Neural cell (in vitro differentiated cells): Measurements from ENCODE around the gene MYLK. TPM values are rescaled to one million over a fixed set of nuclear protein-coding genes. Genes with fewer than 3 reads are reported as not detected.

Source experiments
- H2AFZ ChIP-seq: fragments of 200-600, 300-800 bp; sonication (generic), shearing (Covaris generic); 2 replicates; pipeline ENCODE4 v1.6.0; 2014; ENCODE audit warnings: low read depth, mild to moderate bottlenecking, antibody characterized with exemption, low read length, moderate library complexity
- H3F3A ChIP-seq: fragments of 200-600 bp; shearing (Covaris generic); 2 replicates; pipeline ENCODE4 v1.6.1; 2016; ENCODE audit warnings: mild to moderate bottlenecking, moderate library complexity, mixed read lengths, antibody characterized with exemption, low read length; ENCODE audit not compliant: insufficient read depth, poor library complexity, severe bottlenecking
- H3K27ac ChIP-seq: fragments of 200-600, 300-800 bp; sonication (generic), shearing (Covaris generic); 2 replicates; pipeline ENCODE4 v1.5.1; 2014; ENCODE audit warnings: mild to moderate bottlenecking, low read length, moderate library complexity
- H3K27me3 ChIP-seq: fragments of 300-800, 200-600 bp; sonication (generic), shearing (Covaris generic); 2 replicates; pipeline ENCODE4 v1.6.0; 2014; ENCODE audit warnings: mild to moderate bottlenecking, low read depth, low read length, moderate library complexity; ENCODE audit not compliant: insufficient read depth
- H3K36me3 ChIP-seq: fragments of 300-800, 200-600 bp; sonication (generic), shearing (Covaris generic); 2 replicates; pipeline ENCODE4 v1.5.1; 2014; ENCODE audit warnings: mild to moderate bottlenecking, antibody characterized with exemption, low read length, moderate library complexity; ENCODE audit not compliant: insufficient read depth
- H3K4me2 ChIP-seq: fragments of 300-800, 200-600 bp; sonication (generic), shearing (Covaris generic); 2 replicates; pipeline ENCODE4 v1.6.0; 2014; ENCODE audit warnings: mild to moderate bottlenecking, low read length
- H3K4me3 ChIP-seq: fragments of 300-800, 200-600 bp; sonication (generic), shearing (Covaris generic); 2 replicates; pipeline ENCODE4 v1.5.1; 2014; ENCODE audit warnings: mild to moderate bottlenecking, low read length, moderate library complexity
- H3K79me2 ChIP-seq: fragments of 200-600 bp; shearing (Covaris generic); replicated peaks from 2 replicates; pipeline ENCODE4 v1.6.0; 2014; ENCODE audit warnings: mild to moderate bottlenecking, low read length, moderate library complexity; ENCODE audit not compliant: insufficient read depth
- H3K9ac ChIP-seq: fragments of 300-800, 200-600 bp; sonication (generic), shearing (Covaris generic); 2 replicates; pipeline ENCODE4 v1.6.1; 2016; ENCODE audit warnings: mild to moderate bottlenecking, low read length, mixed read lengths
- H3K9me2 ChIP-seq: fragments of 200-600 bp; shearing (Covaris generic); 2 replicates; pipeline ENCODE4 v1.6.1; 2016; ENCODE audit warnings: mild to moderate bottlenecking, low read length, mixed read lengths; ENCODE audit not compliant: insufficient read depth
- H3K9me3 ChIP-seq: fragments of 200-600, 300-800 bp; sonication (generic), shearing (Covaris generic); 2 replicates; pipeline ENCODE4 v1.6.1; 2016; ENCODE audit warnings: mild to moderate bottlenecking, mixed run types, low read length, moderate library complexity, mixed read lengths
- H4K20me1 ChIP-seq: fragments of 200-600 bp; shearing (Covaris generic); 2 replicates; pipeline ENCODE4 v1.6.1; 2016; ENCODE audit warnings: mild to moderate bottlenecking, mixed run types; ENCODE audit not compliant: insufficient read depth
- CTCF ChIP-seq: fragments of 450-650 bp; IDR thresholded peaks from 2 replicates; pipeline ENCODE4 v1.5.1; 2014; ENCODE audit warnings: antibody characterized with exemption, mild to moderate bottlenecking, moderate library complexity; ENCODE audit not compliant: poor library complexity, severe bottlenecking
- EP300 ChIP-seq: fragments of 450-650 bp; conservative IDR thresholded peaks from 2 replicates; pipeline ENCODE4 v1.6.1; 2014; ENCODE audit warnings: antibody characterized with exemption, mild to moderate bottlenecking, moderate library complexity; ENCODE audit not compliant: poor library complexity, severe bottlenecking
- EZH2 ChIP-seq: fragments of 200-600, 300-800 bp; shearing (Covaris generic), sonication (generic); IDR thresholded peaks from 2 replicates; pipeline ENCODE4 v1.6.1; 2014; ENCODE audit warnings: antibody characterized with exemption, low read length, borderline replicate concordance, mild to moderate bottlenecking; ENCODE audit not compliant: insufficient read depth, poor library complexity, severe bottlenecking
- MXI1 ChIP-seq: fragments of 450-650 bp; conservative IDR thresholded peaks from 2 replicates; pipeline ENCODE4 v1.6.1; 2014; ENCODE audit warnings: antibody characterized with exemption, mild to moderate bottlenecking; ENCODE audit not compliant: poor library complexity, severe bottlenecking
- POLR2AphosphoS5 ChIP-seq: IDR thresholded peaks from 2 replicates; pipeline ENCODE4 v1.6.1; 2012
- RAD21 ChIP-seq: fragments of 450-650 bp; conservative IDR thresholded peaks from 2 replicates; pipeline ENCODE4 v1.6.1; 2014; ENCODE audit warnings: antibody characterized with exemption, mild to moderate bottlenecking, moderate library complexity
- REST ChIP-seq: IDR thresholded peaks from 2 replicates; pipeline ENCODE4 v1.6.1; 2012; ENCODE audit warnings: borderline replicate concordance
- SMC3 ChIP-seq: fragments of 450-650 bp; conservative IDR thresholded peaks from 2 replicates; pipeline ENCODE4 v1.6.1; 2014; ENCODE audit warnings: antibody characterized with exemption, mild to moderate bottlenecking, moderate library complexity; ENCODE audit not compliant: poor library complexity
- TAF1 ChIP-seq: IDR thresholded peaks from 2 replicates; pipeline ENCODE4 v1.6.1; 2012; ENCODE audit warnings: low read depth
- polyA plus RNA-seq: library from polyadenylated mRNA; depleted of rRNA; stranded (reverse); fragments of >200 nt; gene quantifications from 2 replicates; pipeline ENCODE4 v1.2.3, GENCODE V29; 2014

MYLK gene
- polyA plus RNA-seq, 1 donor from 2014 or later, result 0.43 TPM

- Histone ChIP-seq H2AFZ (no peak overlapping the region), H3K9ac (no peak overlapping the region), H3K36me3 (no peaks in the 10 kb centered on the region), H3K4me2 (no peak overlapping the region), H3K4me3 (no peak overlapping the region), H3K9me3 (no peaks in the 10 kb centered on the region), H3K27ac (no peak overlapping the region), H3F3A (no peaks in the 10 kb centered on the region), H3K27me3 (no peaks in the 10 kb centered on the region), H3K79me2 (no peaks in the 10 kb centered on the region), H4K20me1 (no peaks in the 10 kb centered on the region), H3K9me2 (no peaks in the 10 kb centered on the region)
- TF ChIP-seq SMC3, result no peak
Observed at GRCh38 chr3:123642957-123643330, 241.2 kb downstream of the MYLK start.

GRCh38 chr3:123642182-123642956 lies 241.8 kb downstream of the MYLK start:
- H3K4me2 ChIP-seq, result no peak overlapping the region
- H2AFZ ChIP-seq, result no peak overlapping the region
- H3K36me3 ChIP-seq, result no peaks in the 10 kb centered on the region
- H3K9ac ChIP-seq, result no peak overlapping the region
- no peak overlapping the region for H3K27ac ChIP-seq
- no peaks in the 10 kb centered on the region for H3K27me3 ChIP-seq
- H3K9me3 ChIP-seq, result no peaks in the 10 kb centered on the region
- no peaks in the 10 kb centered on the region for H3K9me2 ChIP-seq
- H4K20me1 ChIP-seq, result no peaks in the 10 kb centered on the region
- H3F3A ChIP-seq, result no peaks in the 10 kb centered on the region
- no peak overlapping the region for H3K4me3 ChIP-seq
- no peak for TF ChIP-seq CTCF
- TF ChIP-seq SMC3, result no peak
- no peak for TF ChIP-seq EZH2
- TF ChIP-seq POLR2AphosphoS5, result no peak
- no peak for TF ChIP-seq MXI1
- no peak for TF ChIP-seq TAF1
- no peak for TF ChIP-seq EP300
- no peak for TF ChIP-seq REST
- TF ChIP-seq RAD21, result no peak
- no peaks in the 10 kb centered on the region for H3K79me2 ChIP-seq
